Activated B cell treated with CpG ODN at 0.5 μM for 24 hours (primary cell): ENCODE measurements around the gene EFCAB8. TPM values are rescaled to one million over a fixed set of nuclear protein-coding genes. Genes with fewer than 3 reads are reported as not detected.
A peak's percentile ranks its signal among the peaks of the same experiment; 100 is the strongest.

Experiments used
- ATAC-seq: fragments of 200-7000 bp; cut with Tn5 transposase; one replicate; pipeline ENCODE4 v1.10.0; 2021; ENCODE audit warnings: low read depth, mild to moderate bottlenecking, moderate library complexity
- CTCF ChIA-PET: fragments of 350-600 bp; sonication (Branson Sonifier 250); formaldehyde crosslinking; loops from one replicate; lab custom pipeline; 2021; ENCODE audit warnings: antibody characterized with exemption; lab: Charles Lee
- POLR2A ChIA-PET: fragments of 350-600 bp; sonication (Branson Sonifier 250); formaldehyde crosslinking; loops from one replicate; lab custom pipeline; 2021; ENCODE audit warnings: antibody characterized with exemption; lab: Charles Lee
- DNase-seq: peaks from one replicate; pipeline ENCODE4 v3.0.0; 2022
- H3K27ac Mint-ChIP-seq: one replicate; pipeline ENCODE4 v1.8.0; 2020; ENCODE audit warnings: mixed read lengths
- H3K27me3 Mint-ChIP-seq: one replicate; pipeline ENCODE4 v1.8.0; 2021; ENCODE audit warnings: mixed read lengths
- H3K36me3 Mint-ChIP-seq: one replicate; pipeline ENCODE4 v1.8.0; 2021; ENCODE audit warnings: low read depth, mixed read lengths
- H3K4me1 Mint-ChIP-seq: one replicate; pipeline ENCODE4 v1.8.0; 2021; ENCODE audit warnings: mixed read lengths
- H3K4me3 Mint-ChIP-seq: one replicate; pipeline ENCODE4 v1.8.0; 2020; ENCODE audit warnings: mild to moderate bottlenecking, mixed read lengths
- H3K9me3 Mint-ChIP-seq: one replicate; pipeline ENCODE4 v1.8.0; 2020; ENCODE audit warnings: mixed read lengths
- CTCF ChIP-seq: fragments of 200-600 bp; IDR thresholded peaks from one replicate; pipeline ENCODE4 v1.8.0; 2022; ENCODE audit warnings: antibody characterized with exemption, mild to moderate bottlenecking
- intact Hi-C: fragments of 100-400 bp; cut with micrococcal nuclease; formaldehyde crosslinking; loops from one replicate; pipeline ENCODE4 v1.15.1; 2024
- total RNA-seq: library from RNA; stranded (reverse); gene quantifications from 2 replicates; pipeline ENCODE4 v1.2.3, GENCODE V29; 2022

Gene EFCAB8
- total RNA-seq, 1 donor from 2014 or later: 0.71 TPM

DNA sequence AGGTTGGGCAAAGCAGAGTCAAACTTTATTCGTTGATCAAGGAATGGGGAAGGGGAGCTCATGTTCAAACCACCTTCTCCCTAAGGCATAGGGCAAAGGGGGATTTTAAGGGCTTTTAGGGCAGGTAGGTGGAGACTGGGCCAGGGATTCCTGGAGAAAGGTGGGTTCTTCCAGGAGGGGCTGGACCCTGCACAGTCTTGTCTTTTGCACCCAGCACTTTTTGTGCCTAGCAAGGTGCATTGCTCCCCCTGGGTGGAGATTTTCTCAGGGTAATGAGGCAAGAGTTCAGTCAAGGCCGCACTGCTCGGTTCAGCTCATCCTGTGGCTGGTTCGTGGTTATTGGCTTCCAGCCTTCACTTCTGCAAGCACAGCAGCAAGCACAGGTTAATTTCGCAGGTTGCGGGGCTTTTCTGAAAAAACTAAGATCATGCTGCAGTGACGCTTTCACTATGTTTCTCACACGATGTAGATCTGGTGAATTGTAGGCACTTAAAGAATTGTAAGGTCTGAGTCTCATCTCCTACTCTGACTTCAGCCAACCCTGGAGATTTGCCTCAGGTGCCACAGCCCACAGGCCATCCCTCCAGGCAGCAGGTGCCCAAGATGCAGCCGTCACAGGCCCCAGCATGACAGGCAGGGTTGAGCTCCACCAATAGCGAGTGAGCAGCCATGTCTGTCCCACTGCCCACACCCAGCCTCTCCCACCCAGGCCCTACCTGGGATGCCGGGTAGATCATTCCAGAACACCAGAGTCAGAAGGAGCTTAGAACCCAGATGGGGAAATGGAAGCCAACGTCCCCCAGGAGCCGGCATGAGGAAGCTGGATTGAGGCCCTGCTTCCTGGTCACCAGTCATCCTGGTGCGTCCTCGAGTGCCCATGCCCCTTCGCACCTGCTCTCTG, 108.4 kb downstream of the EFCAB8 start:
- intact Hi-C loops: no loop called here
- H3K4me3 Mint-ChIP-seq: no peak overlapping the region
- no peaks in the 10 kb centered on the region for H3K9me3 Mint-ChIP-seq
- peaks cover 29% of the 10 kb centered on the region for H3K4me1 Mint-ChIP-seq
- H3K27me3 Mint-ChIP-seq: no peaks in the 10 kb centered on the region
- DNase-seq (peak; percentile 13), ATAC-seq (peak; percentile 57)
- ChIA-PET CTCF (interaction anchor here (1.2 kb wide), 1 partner anchor 65 kb away, joined by 3 read pairs; no protein-coding TSS in a partner anchor), POLR2A (no interaction called here)
- H3K36me3 Mint-ChIP-seq: no peaks in the 10 kb centered on the region
- no peak for TF ChIP-seq CTCF
- peak overlapping the region; percentile 65 for H3K27ac Mint-ChIP-seq

- ChIA-PET CTCF (no interaction called here), POLR2A (interaction anchor here (0.8 kb wide), 1 partner anchor 18 kb away, joined by 3 read pairs; no protein-coding TSS in a partner anchor)
- peak; percentile 11 for DNase-seq
- H3K27me3 Mint-ChIP-seq: no peaks in the 10 kb centered on the region
- ATAC-seq: no peak
- peaks cover 1% of the 10 kb centered on the region for H3K9me3 Mint-ChIP-seq
- no peak for TF ChIP-seq CTCF
- H3K27ac Mint-ChIP-seq: peak overlapping the region; percentile 18
- no peak overlapping the region for H3K4me3 Mint-ChIP-seq
- intact Hi-C loops: no loop called here
- H3K36me3 Mint-ChIP-seq: no peaks in the 10 kb centered on the region
- H3K4me1 Mint-ChIP-seq: peaks cover 29% of the 10 kb centered on the region
Observed at GRCh38 chr20:32967961-32968457, 109.3 kb downstream of the EFCAB8 start.

DNA sequence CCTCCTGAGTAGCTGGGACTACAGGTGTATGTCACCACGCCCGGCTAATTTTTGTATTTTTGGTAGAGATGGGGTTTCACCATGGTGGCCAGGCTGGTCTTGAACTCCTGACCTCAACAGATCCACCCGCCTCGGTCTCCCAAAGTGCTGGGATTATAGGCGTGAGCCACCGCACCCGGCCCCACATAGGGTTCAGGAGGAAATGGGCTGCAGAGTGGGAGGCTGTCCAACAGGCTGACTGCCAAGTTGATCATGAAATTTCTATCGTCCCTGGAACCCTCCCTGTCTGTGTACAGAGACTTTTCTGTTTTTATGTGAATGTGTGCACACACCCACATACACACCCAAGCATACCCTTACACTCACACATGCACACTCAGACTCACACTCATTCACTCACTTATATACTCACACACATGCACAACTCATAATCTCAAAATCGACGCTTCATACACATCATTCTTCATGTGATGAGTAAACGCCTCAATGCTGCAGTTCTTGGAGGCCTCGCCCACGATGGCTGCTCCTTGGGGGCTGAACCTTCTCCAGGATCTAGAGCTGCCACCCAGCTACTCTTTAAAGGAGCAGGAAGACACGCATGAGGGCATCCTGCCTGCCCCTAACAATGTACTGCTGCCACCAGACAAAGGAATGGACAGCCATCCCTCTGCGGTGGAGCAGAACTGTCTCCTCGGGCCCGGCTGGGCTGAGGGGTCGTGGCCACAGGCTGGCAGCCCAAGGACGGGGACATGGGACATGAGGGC, 109.9 kb downstream of the EFCAB8 start:
- no peak for TF ChIP-seq CTCF
- Mint-ChIP-seq H3K4me1 (peaks cover 29% of the 10 kb centered on the region), H3K36me3 (no peaks in the 10 kb centered on the region), H3K9me3 (peaks cover 2% of the 10 kb centered on the region), H3K27me3 (no peaks in the 10 kb centered on the region), H3K27ac (peak overlapping the region; percentile 83), H3K4me3 (no peak overlapping the region)
- CTCF ChIA-PET: no interaction called here
- POLR2A ChIA-PET: interaction anchor here (0.8 kb wide), 1 partner anchor 17 kb away, joined by 3 read pairs; no protein-coding TSS in a partner anchor
- intact Hi-C loops: no loop called here
- DNase-seq (peak; percentile 11), ATAC-seq (no peak)

DNA sequence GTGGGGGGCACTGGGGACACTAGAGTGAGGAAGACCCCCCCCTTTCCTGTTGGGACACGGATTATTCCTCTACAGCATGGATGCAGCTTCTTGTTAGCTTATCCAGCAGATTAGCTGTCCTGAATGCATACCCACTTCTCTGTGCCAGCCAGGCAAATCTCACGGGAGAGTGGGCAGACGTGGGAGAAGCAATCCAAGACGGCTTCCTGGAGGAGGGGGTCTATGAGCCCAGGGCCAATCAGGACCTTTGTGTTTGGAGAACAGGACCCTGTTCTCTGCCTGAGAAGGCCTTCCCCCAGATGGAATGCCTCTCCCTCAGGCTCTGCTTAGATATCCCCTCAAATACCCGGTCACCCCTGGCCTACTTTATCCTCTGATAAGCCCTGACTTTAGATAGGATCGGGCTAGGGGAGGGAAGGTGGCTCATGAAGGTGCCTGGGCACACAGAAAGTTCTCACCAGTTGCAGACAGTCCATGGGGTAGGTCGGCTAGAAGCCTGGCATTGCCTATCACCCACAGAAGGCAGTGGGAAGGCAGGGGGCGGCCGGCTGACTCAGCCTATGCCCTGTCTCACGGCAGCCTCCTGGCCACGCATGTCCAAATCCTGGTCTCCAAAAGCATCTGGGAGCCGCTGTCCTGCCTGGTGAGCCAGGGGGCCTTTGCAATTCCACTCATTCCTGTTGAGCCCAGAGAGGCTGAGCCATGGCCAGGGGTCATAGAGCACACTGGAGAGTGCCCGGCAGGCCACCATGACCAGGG, 110.8 kb downstream of the EFCAB8 start:
- ChIA-PET CTCF (no interaction called here), POLR2A (interaction anchor here (1.3 kb wide), 1 partner anchor 22 kb away, joined by 4 read pairs; no protein-coding TSS in a partner anchor)
- Mint-ChIP-seq H3K4me3 (no peak overlapping the region), H3K36me3 (no peaks in the 10 kb centered on the region), H3K4me1 (peaks cover 29% of the 10 kb centered on the region), H3K9me3 (peaks cover 2% of the 10 kb centered on the region), H3K27ac (peak overlapping the region; percentile 83), H3K27me3 (no peaks in the 10 kb centered on the region)
- TF ChIP-seq CTCF: no peak
- no peak for ATAC-seq
- intact Hi-C loops: loop anchor here (5.0 kb wide), 3 partner anchors 38 to 1548 kb away; partner anchors contain the start of genes BPIFB2, DYNLRB1, PLAGL2 and POFUT1
- no peak for DNase-seq
